K562 (cell line): Measurements from ENCODE around the gene ADAMTSL3. TPM values are rescaled to one million over a fixed set of nuclear protein-coding genes. Genes with fewer than 3 reads are reported as not detected.

ENCODE experiments used
- ATAC-seq: fragments of 200-7000 bp; cut with Tn5 transposase; 3 replicates; pipeline ENCODE4 v1.9.1; 2020; ENCODE audit warnings: moderate library complexity
- BruUV-seq: library from RNA; stranded (reverse); fragments of 400-500 nt; replicated peaks from 2 replicates; lab custom pipeline; 2021; lab: Mats Ljungman, UMichigan
- CTCF ChIA-PET: fragments of 300-600 bp; formaldehyde crosslinking; extraction: SDS; loops from one replicate; lab custom pipeline; 2021; ENCODE audit warnings: low intra/inter-chr PET ratio; lab: Yijun Ruan, JAX
- POLR2A ChIA-PET: fragments of 300-600, 350-650 bp; sonication (Branson Sonifier 250); formaldehyde crosslinking; extraction: SDS; loops from one replicate; lab custom pipeline; 2021; ENCODE audit warnings: antibody characterized with exemption, inconsistent platforms; lab: Yijun Ruan, JAX
- DNase-seq, 4 experiments: peaks; one replicate each; pipeline versions ENCODE4 v3.0.0 to v3.0.0-alpha.2; 2011 to 2018; ENCODE audit warnings: low spot score in 3 of 4, mixed read lengths in 3 of 4; ENCODE audit errors: extremely low read depth in 1 of 4
- FAIRE-seq: peaks from 2 replicates; lab custom pipeline; 2011; peaks lifted over from hg19 to GRCh38; lab: Jason Lieb, UNC
- H2AFZ ChIP-seq: 2 replicates; pipeline ENCODE4 v1.6.0; 2011; ENCODE audit warnings: low read depth, low read length, control low read depth, inconsistent platforms
- H3K27ac ChIP-seq: fragments of 200-600 bp; 3 replicates; pipeline ENCODE4 v1.8.0; 2011; ENCODE audit warnings: low read depth, mild to moderate bottlenecking, control low read depth, inconsistent platforms, low read length, moderate library complexity, mixed read lengths; ENCODE audit errors: extremely low read depth
- H3K27me3 ChIP-seq, 2 experiments: fragments of 300-600 bp in 1 of 2; 2 replicates in 1 of 2; 3 replicates in 1 of 2; pipeline versions ENCODE4 v1.6.0 to v1.8.0; 2011; ENCODE audit warnings: inconsistent platforms in 2 of 2, low read length in 2 of 2, mild to moderate bottlenecking in 1 of 2, mixed read lengths in 1 of 2, moderate library complexity in 1 of 2; ENCODE audit not compliant: control insufficient read depth in 2 of 2, insufficient read depth in 2 of 2
- H3K36me3 ChIP-seq: fragments of 300-600 bp; 3 replicates; pipeline ENCODE4 v1.8.0; 2011; ENCODE audit warnings: mild to moderate bottlenecking, low read length, inconsistent platforms; ENCODE audit not compliant: control insufficient read depth, insufficient read depth
- H3K4me1 ChIP-seq, 2 experiments: fragments of 200-600 bp in 1 of 2; replicated peaks in 1 of 2; 2 replicates in 1 of 2; 3 replicates in 1 of 2; pipeline versions ENCODE4 v1.5.1 to v1.8.0; 2011; ENCODE audit warnings: inconsistent platforms in 2 of 2, low read length in 2 of 2, mild to moderate bottlenecking in 1 of 2, mixed read lengths in 1 of 2, moderate library complexity in 1 of 2; ENCODE audit not compliant: control insufficient read depth in 2 of 2, insufficient read depth in 2 of 2
- H3K4me2 ChIP-seq: 2 replicates; pipeline ENCODE4 v1.6.1; 2011; ENCODE audit warnings: low read length, control low read depth, inconsistent platforms, mixed read lengths; ENCODE audit not compliant: insufficient read depth
- H3K4me3 ChIP-seq: fragments of 200-600 bp; sonication (generic), shearing (Covaris generic); 2 replicates; pipeline ENCODE4 v1.5.1; 2016; ENCODE audit warnings: control low read depth, inconsistent platforms
- H3K79me2 ChIP-seq: fragments of 200-600 bp; 3 replicates; pipeline ENCODE4 v1.8.0; 2011; ENCODE audit warnings: low read length, inconsistent platforms; ENCODE audit not compliant: control insufficient read depth, insufficient read depth
- H3K9ac ChIP-seq, 2 experiments: 2 replicates each; pipeline versions ENCODE4 v1.6.0 to v1.6.1; 2011; ENCODE audit warnings: low read depth in 2 of 2, low read length in 2 of 2, control low read depth in 1 of 2, inconsistent platforms in 1 of 2, mild to moderate bottlenecking in 1 of 2, mixed read lengths in 1 of 2; ENCODE audit not compliant: insufficient read depth in 1 of 2
- H3K9me1 ChIP-seq: one replicate; pipeline ENCODE4 v1.6.0; 2011; ENCODE audit warnings: inconsistent platforms, mild to moderate bottlenecking, low read length, moderate library complexity; ENCODE audit not compliant: control insufficient read depth, insufficient read depth
- H3K9me3 ChIP-seq: replicated peaks from 2 replicates; pipeline ENCODE4 v1.5.1; 2011; ENCODE audit warnings: low read depth, low read length, inconsistent platforms; ENCODE audit not compliant: control insufficient read depth, insufficient read depth
- H4K20me1 ChIP-seq: replicated peaks from 2 replicates; pipeline ENCODE4 v1.6.1; 2011; ENCODE audit warnings: low read length, inconsistent platforms, mixed read lengths; ENCODE audit not compliant: control insufficient read depth, insufficient read depth
- COPS2 ChIP-seq: fragments of 450-650 bp; conservative IDR thresholded peaks from 2 replicates; pipeline ENCODE4 v1.6.1; 2016; ENCODE audit warnings: mild to moderate bottlenecking, moderate library complexity
- HDAC3 ChIP-seq: fragments of 450-650 bp; IDR thresholded peaks from 2 replicates; pipeline ENCODE4 v1.6.1; 2018; ENCODE audit warnings: borderline replicate concordance, mild to moderate bottlenecking, moderate library complexity; ENCODE audit not compliant: partially characterized antibody
- HSF4 ChIP-seq: fragments of 250-450 bp; sonication (Bioruptor Pico); IDR thresholded peaks from 2 replicates; pipeline ENCODE4 v2.1.2; 2022; ENCODE audit warnings: mild to moderate bottlenecking, moderate library complexity, borderline replicate concordance
- NFXL1 ChIP-seq: fragments of 450-650 bp; formaldehyde crosslinking; IDR thresholded peaks from 2 replicates; pipeline ENCODE4 v1.4.0; 2021; ENCODE audit warnings: mild to moderate bottlenecking
- PYGO2 ChIP-seq: fragments of 450-650 bp; IDR thresholded peaks from 2 replicates; pipeline ENCODE4 v1.6.1; 2016; ENCODE audit warnings: mild to moderate bottlenecking, missing genetic modification characterization, moderate library complexity, missing compliant biosample characterization
- ZNF174 ChIP-seq: fragments of 250-450 bp; sonication (Bioruptor Pico); IDR thresholded peaks from 2 replicates; pipeline ENCODE4 v1.4.0; 2020; ENCODE audit warnings: mild to moderate bottlenecking
- ZNF212 ChIP-seq: fragments of 450-650 bp; formaldehyde crosslinking; IDR thresholded peaks from 2 replicates; pipeline ENCODE4 v1.4.0; 2020; ENCODE audit warnings: mild to moderate bottlenecking
- ZNF239 ChIP-seq: fragments of 250-450 bp; sonication (Bioruptor Pico); IDR thresholded peaks from 2 replicates; pipeline ENCODE4 v1.4.0; 2020; ENCODE audit warnings: mild to moderate bottlenecking
- ZNF41 ChIP-seq: fragments of 250-450 bp; sonication (Bioruptor Pico); conservative IDR thresholded peaks from 2 replicates; pipeline ENCODE4 v1.4.0; 2020; ENCODE audit warnings: mild to moderate bottlenecking
- ZNF644 ChIP-seq: fragments of 200-800 bp; sonication (Bioruptor generic); IDR thresholded peaks from 2 replicates; pipeline ENCODE4 v1.6.1; 2016; ENCODE audit warnings: low read depth, missing genetic modification characterization, missing compliant biosample characterization
- ZNF668 ChIP-seq: fragments of 250-450 bp; sonication (Bioruptor Pico); IDR thresholded peaks from 2 replicates; pipeline ENCODE4 v1.8.0; 2022; ENCODE audit warnings: mild to moderate bottlenecking, inconsistent platforms
- WGBS: fragments of 100-300 bp; shearing (Covaris generic); methylation state at CpG from one replicate; pipeline ENCODE4 v1.1.6; 2016; ENCODE audit warnings: low coverage, mixed read lengths; ENCODE audit not compliant: insufficient coverage; ENCODE audit errors: missing lambda C conversion rate; 5-methylcytosine and 5-hydroxymethylcytosine counted together
- in situ Hi-C: fragments of 300-500 bp; cut with MboI; formaldehyde crosslinking; loops from 4 replicates; pipeline ENCODE4 v1.15.0; 2018; ENCODE audit warnings: inconsistent platforms, mixed read lengths
- intact Hi-C: fragments of 100-400 bp; cut with micrococcal nuclease; formaldehyde crosslinking; loops from 2 replicates; pipeline ENCODE4 v1.14.2; 2022
- polyA plus RNA-seq, 8 experiments: library from polyadenylated mRNA; depleted of rRNA in 4 of 8; stranded (reverse) in 5 of 8; unstranded in 3 of 8; fragments of >200 nt; fragmentation: Nextera tagmentation in 2 of 8; fragmentation: Illumina TruSeq in 1 of 8; extraction: Ambion mirVana in 2 of 8; extraction: Trizol in 1 of 8; gene quantifications; 2 replicates each; pipeline versions ENCODE4 v1.2.1 to v1.2.3, GENCODE V29; 2011 to 2014; ENCODE audit warnings: inconsistent platforms in 1 of 8, missing spikeins in 1 of 8
- total RNA-seq, 7 experiments: library from RNA; depleted of rRNA in 6 of 7; stranded (reverse); fragments of >200 nt in 6 of 7; fragmentation: Illumina TruSeq in 2 of 7; extraction: Trizol in 2 of 7; gene quantifications; 2 replicates each; pipeline versions ENCODE4 v1.2.1 to v1.2.3, GENCODE V29; 2011 to 2021; ENCODE audit warnings: low replicate concordance in 1 of 7
- TF ChIP-seq, protein P1 (sequence below): sonication (generic); formaldehyde crosslinking; IDR thresholded peaks from 2 replicates; pipeline ENCODE4 v1.8.0; 2023; ENCODE audit warnings: mild to moderate bottlenecking, missing genetic modification reagents
- TF ChIP-seq, protein P2 (sequence below): fragments of 250-450 bp; sonication (Bioruptor Pico); IDR thresholded peaks from 2 replicates; pipeline ENCODE4 v1.6.1; 2021; ENCODE audit warnings: mild to moderate bottlenecking

ADAMTSL3 gene
- total and polyA plus RNA-seq, 9 of the 15 experiments (the other 6 are each of a cell fraction or from before 2014, with no cell fraction given): 0.01 to 0.18 (median 0.07) TPM; not detected in 3

DNA sequence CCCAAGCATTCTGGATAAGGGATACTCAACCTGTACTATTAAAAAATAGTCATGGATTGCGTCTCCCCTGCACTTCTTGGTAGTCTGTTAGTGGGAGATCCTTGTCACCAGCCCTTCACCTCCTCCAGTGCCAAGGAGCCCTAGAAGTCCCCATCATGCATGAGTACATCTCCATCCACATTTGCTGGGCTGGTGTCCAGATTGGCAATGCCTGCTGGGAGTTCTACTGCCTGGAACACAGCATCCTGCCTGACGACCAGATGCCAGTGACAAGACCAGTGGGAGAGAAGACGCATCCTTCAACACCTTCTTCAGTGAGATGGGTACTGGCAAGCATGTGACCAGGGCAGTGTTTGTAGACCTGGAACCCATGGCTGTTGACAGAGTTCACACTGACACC lies 85.7 kb downstream of the ADAMTSL3 start:
- in situ Hi-C loops (no loop called here), intact Hi-C loops (loop anchor here (10.0 kb wide), 2 partner anchors 285 to 305 kb away; no protein-coding TSS in a partner anchor)
- Histone ChIP-seq H3K9me3 (no peaks in the 10 kb centered on the region), H3K4me2 (no peak overlapping the region), H3K27me3 (no peaks in the 10 kb centered on the region), H3K4me3 (no peak overlapping the region), H3K9ac (no peak overlapping the region), H3K79me2 (no peaks in the 10 kb centered on the region), H2AFZ (no peak overlapping the region), H4K20me1 (no peaks in the 10 kb centered on the region), H3K9me1 (no peaks in the 10 kb centered on the region), H3K27ac (no peak overlapping the region), H3K4me1 (no peaks in the 10 kb centered on the region), H3K36me3 (no peaks in the 10 kb centered on the region)
- ATAC-seq: no peak
- DNase-seq: no peak
- CTCF ChIA-PET: no interaction called here
- no peak for FAIRE-seq
- no TSS peak for BruUV-seq
- POLR2A ChIA-PET: no interaction called here
- TF ChIP-seq ZNF668 (CRISPR knock-in tag): no peak
- no peak for TF ChIP-seq ZNF41 (CRISPR knock-in tag)
- TF ChIP-seq HSF4 (CRISPR knock-in tag): no peak
- TF ChIP-seq COPS2: no peak
- TF ChIP-seq PYGO2 (tag): no peak
- TF ChIP-seq, protein P1, sequence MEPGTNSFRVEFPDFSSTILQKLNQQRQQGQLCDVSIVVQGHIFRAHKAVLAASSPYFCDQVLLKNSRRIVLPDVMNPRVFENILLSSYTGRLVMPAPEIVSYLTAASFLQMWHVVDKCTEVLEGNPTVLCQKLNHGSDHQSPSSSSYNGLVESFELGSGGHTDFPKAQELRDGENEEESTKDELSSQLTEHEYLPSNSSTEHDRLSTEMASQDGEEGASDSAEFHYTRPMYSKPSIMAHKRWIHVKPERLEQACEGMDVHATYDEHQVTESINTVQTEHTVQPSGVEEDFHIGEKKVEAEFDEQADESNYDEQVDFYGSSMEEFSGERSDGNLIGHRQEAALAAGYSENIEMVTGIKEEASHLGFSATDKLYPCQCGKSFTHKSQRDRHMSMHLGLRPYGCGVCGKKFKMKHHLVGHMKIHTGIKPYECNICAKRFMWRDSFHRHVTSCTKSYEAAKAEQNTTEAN (CRISPR knock-in tag): no peak
- TF ChIP-seq NFXL1: no peak
- TF ChIP-seq ZNF212 (CRISPR knock-in tag): no peak
- TF ChIP-seq, protein P2, sequence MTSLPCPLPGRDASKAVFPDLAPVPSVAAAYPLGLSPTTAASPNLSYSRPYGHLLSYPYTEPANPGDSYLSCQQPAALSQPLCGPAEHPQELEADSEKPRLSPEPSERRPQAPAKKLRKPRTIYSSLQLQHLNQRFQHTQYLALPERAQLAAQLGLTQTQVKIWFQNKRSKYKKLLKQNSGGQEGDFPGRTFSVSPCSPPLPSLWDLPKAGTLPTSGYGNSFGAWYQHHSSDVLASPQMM (CRISPR knock-in tag): no peak
- no peak for TF ChIP-seq HDAC3
- TF ChIP-seq ZNF644: no peak
- no peak for TF ChIP-seq ZNF174 (CRISPR knock-in tag)
- no peak for TF ChIP-seq ZNF239 (CRISPR knock-in tag)
- 0% methylated on average over 3 of the region's 3 CpGs for WGBS
